ENCODE measurements around the gene TMED9.

DNA sequence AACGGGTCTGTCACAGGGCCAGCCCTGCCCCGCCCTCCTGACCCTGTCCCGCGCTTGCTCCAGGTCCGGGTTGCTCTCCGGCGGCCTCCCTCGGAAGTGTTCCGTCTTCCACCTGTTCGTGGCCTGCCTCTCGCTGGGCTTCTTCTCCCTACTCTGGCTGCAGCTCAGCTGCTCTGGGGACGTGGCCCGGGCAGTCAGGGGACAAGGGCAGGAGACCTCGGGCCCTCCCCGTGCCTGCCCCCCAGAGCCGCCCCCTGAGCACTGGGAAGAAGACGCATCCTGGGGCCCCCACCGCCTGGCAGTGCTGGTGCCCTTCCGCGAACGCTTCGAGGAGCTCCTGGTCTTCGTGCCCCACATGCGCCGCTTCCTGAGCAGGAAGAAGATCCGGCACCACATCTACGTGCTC is 12.1 kb downstream of the TMED9 start:
- TF ChIP-seq, protein P1, sequence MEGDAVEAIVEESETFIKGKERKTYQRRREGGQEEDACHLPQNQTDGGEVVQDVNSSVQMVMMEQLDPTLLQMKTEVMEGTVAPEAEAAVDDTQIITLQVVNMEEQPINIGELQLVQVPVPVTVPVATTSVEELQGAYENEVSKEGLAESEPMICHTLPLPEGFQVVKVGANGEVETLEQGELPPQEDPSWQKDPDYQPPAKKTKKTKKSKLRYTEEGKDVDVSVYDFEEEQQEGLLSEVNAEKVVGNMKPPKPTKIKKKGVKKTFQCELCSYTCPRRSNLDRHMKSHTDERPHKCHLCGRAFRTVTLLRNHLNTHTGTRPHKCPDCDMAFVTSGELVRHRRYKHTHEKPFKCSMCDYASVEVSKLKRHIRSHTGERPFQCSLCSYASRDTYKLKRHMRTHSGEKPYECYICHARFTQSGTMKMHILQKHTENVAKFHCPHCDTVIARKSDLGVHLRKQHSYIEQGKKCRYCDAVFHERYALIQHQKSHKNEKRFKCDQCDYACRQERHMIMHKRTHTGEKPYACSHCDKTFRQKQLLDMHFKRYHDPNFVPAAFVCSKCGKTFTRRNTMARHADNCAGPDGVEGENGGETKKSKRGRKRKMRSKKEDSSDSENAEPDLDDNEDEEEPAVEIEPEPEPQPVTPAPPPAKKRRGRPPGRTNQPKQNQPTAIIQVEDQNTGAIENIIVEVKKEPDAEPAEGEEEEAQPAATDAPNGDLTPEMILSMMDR (IDR thresholded peaks at IDR 0.05; ENCODE audit: low read depth, low read length, poor library complexity, severe bottlenecking): no peak
- TF ChIP-seq EZH2phosphoT487 (IDR thresholded peaks at IDR 0.05; ENCODE audit: borderline replicate concordance, low read length): no peak

All from DOHH2 (cell line).